PC-3 (cell line): ENCODE measurements around the gene CDH4. TPM values are rescaled to one million over a fixed set of nuclear protein-coding genes. Genes with fewer than 3 reads are reported as not detected.

Experiments used
- ATAC-seq: fragments of 200-7000 bp; cut with Tn5 transposase; 2 replicates; pipeline ENCODE4 v1.9.1; 2020; ENCODE audit warnings: mild to moderate bottlenecking, moderate library complexity
- BruUV-seq: library from RNA; stranded (reverse); fragments of 400-500 nt; replicated peaks from 2 replicates; lab custom pipeline; 2021; lab: Mats Ljungman, UMichigan
- CTCF ChIA-PET: fragments of 300-600 bp; sonication (Branson Sonifier 250); formaldehyde crosslinking; loops from one replicate; lab custom pipeline; 2022; ENCODE audit warnings: antibody characterized with exemption; lab: Charles Lee
- POLR2A ChIA-PET: fragments of 300-600 bp; sonication (Branson Sonifier 250); formaldehyde crosslinking; loops from one replicate; lab custom pipeline; 2022; ENCODE audit warnings: antibody characterized with exemption; ENCODE audit not compliant: unreplicated experiment; lab: Charles Lee
- DNase-seq: peaks from one replicate; pipeline ENCODE4 v3.0.0-alpha.2; 2015
- H2AFZ ChIP-seq: fragments of 300-600 bp; sonication (generic); 2 replicates; pipeline ENCODE4 v1.6.0; 2016; ENCODE audit warnings: antibody characterized with exemption, low read length
- H3F3A ChIP-seq: fragments of 300-600 bp; sonication (generic); one replicate; pipeline ENCODE4 v1.6.0; 2017; ENCODE audit warnings: antibody characterized with exemption, low read length, control low read depth, mild to moderate bottlenecking; ENCODE audit not compliant: unreplicated experiment
- H3K27ac ChIP-seq: fragments of 300-600 bp; sonication (generic); 2 replicates; pipeline ENCODE4 v1.5.1; 2016; ENCODE audit warnings: mild to moderate bottlenecking, low read length
- H3K27me3 ChIP-seq: fragments of 300-600 bp; sonication (generic); 2 replicates; pipeline ENCODE4 v1.6.1; 2016; ENCODE audit warnings: low read length, mixed read lengths
- H3K36me3 ChIP-seq: fragments of 300-600 bp; sonication (generic); 2 replicates; pipeline ENCODE4 v1.6.1; 2016; ENCODE audit warnings: low read depth, mixed run types, low read length, mixed read lengths
- H3K4me1 ChIP-seq: fragments of 300-600 bp; sonication (generic); 2 replicates; pipeline ENCODE4 v1.5.1; 2016; ENCODE audit warnings: low read length; ENCODE audit not compliant: insufficient read depth
- H3K4me2 ChIP-seq: fragments of 300-600 bp; sonication (generic); 2 replicates; pipeline ENCODE4 v1.6.0; 2016; ENCODE audit warnings: low read length
- H3K4me3 ChIP-seq: fragments of 300-600 bp; sonication (generic); 2 replicates; pipeline ENCODE4 v1.5.1; 2016; ENCODE audit warnings: mild to moderate bottlenecking, low read length, mixed read lengths
- H3K79me2 ChIP-seq: fragments of 300-600 bp; sonication (generic); 2 replicates; pipeline ENCODE4 v1.6.1; 2017; ENCODE audit warnings: low read length, mixed read lengths
- H3K9ac ChIP-seq: fragments of 300-600 bp; sonication (generic); 2 replicates; pipeline ENCODE4 v1.6.0; 2016; ENCODE audit warnings: mild to moderate bottlenecking, low read length
- H3K9me2 ChIP-seq: fragments of 300-600 bp; sonication (generic); replicated peaks from 2 replicates; pipeline ENCODE4 v1.6.1; 2016; ENCODE audit warnings: mixed run types, low read length, mixed read lengths
- H3K9me3 ChIP-seq: fragments of 300-600 bp; sonication (generic); 2 replicates; pipeline ENCODE4 v1.6.1; 2016; ENCODE audit warnings: low read length, mixed read lengths
- H4K20me1 ChIP-seq: fragments of 300-600 bp; sonication (generic); 2 replicates; pipeline ENCODE4 v1.6.1; 2016; ENCODE audit warnings: low read length, mixed read lengths
- EZH2 ChIP-seq: fragments of 300-600 bp; sonication (generic); IDR thresholded peaks from one replicate; pipeline ENCODE4 v1.6.1; 2017; ENCODE audit warnings: antibody characterized with exemption, mild to moderate bottlenecking, low read length; ENCODE audit not compliant: unreplicated experiment
- EZH2phosphoT487 ChIP-seq: fragments of 300-600 bp; sonication (generic); IDR thresholded peaks from 2 replicates; pipeline ENCODE4 v1.6.1; 2018; ENCODE audit warnings: mild to moderate bottlenecking, antibody characterized with exemption, low read length, borderline replicate concordance
- intact Hi-C: fragments of 100-400 bp; cut with micrococcal nuclease; formaldehyde crosslinking; loops from 2 replicates; pipeline ENCODE4 v1.9.0; 2023
- total RNA-seq: library from RNA; depleted of rRNA; stranded (reverse); fragments of >200 nt; gene quantifications from 2 replicates; pipeline ENCODE4 v1.2.3, GENCODE V29; 2014
- TF ChIP-seq, protein P1 (sequence below): fragments of 300-600 bp; sonication (generic); conservative IDR thresholded peaks from 2 replicates; pipeline ENCODE4 v1.5.1; 2017; ENCODE audit warnings: antibody characterized with exemption, low read depth, mild to moderate bottlenecking, low read length

Gene CDH4
- total RNA-seq, 1 experiment from 2014 or later: not detected

DNA sequence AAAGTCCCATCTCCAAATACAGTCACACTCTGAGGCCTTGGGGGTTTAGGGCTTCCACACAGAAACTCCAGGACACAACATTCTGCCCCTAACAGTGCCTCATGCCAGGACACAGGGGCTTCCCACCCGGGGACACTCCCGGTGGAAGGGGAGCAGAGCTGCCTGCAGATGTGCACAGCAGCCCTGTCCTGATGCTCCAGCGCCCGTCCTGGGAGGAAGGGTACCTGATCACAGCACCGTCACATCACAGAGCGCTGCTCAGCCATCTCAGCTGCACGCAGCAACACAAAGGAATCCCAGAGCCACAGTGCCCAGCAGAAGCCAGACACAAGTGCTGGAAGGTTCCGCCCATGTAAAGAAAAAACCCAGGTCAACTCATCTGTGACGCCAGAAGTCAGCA, 657.0 kb downstream of the CDH4 start:
- Histone ChIP-seq H3K4me3 (no peak overlapping the region), H3K79me2 (no peaks in the 10 kb centered on the region), H3K4me1 (no peaks in the 10 kb centered on the region), H3K9ac (no peak overlapping the region), H3F3A (no peaks in the 10 kb centered on the region), H3K9me3 (peaks cover 7% of the 10 kb centered on the region; the same call in 1 of the 2 replicates), H2AFZ (no peak overlapping the region), H3K4me2 (no peak overlapping the region), H3K27me3 (peaks cover 84% of the 10 kb centered on the region), H3K36me3 (no peaks in the 10 kb centered on the region), H4K20me1 (no peaks in the 10 kb centered on the region), H3K27ac (no peak overlapping the region), H3K9me2 (no peaks in the 10 kb centered on the region)
- intact Hi-C loops: no loop called here
- TF ChIP-seq EZH2: no peak
- TF ChIP-seq, protein P1, sequence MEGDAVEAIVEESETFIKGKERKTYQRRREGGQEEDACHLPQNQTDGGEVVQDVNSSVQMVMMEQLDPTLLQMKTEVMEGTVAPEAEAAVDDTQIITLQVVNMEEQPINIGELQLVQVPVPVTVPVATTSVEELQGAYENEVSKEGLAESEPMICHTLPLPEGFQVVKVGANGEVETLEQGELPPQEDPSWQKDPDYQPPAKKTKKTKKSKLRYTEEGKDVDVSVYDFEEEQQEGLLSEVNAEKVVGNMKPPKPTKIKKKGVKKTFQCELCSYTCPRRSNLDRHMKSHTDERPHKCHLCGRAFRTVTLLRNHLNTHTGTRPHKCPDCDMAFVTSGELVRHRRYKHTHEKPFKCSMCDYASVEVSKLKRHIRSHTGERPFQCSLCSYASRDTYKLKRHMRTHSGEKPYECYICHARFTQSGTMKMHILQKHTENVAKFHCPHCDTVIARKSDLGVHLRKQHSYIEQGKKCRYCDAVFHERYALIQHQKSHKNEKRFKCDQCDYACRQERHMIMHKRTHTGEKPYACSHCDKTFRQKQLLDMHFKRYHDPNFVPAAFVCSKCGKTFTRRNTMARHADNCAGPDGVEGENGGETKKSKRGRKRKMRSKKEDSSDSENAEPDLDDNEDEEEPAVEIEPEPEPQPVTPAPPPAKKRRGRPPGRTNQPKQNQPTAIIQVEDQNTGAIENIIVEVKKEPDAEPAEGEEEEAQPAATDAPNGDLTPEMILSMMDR: no peak
- POLR2A ChIA-PET: no interaction called here
- ATAC-seq (no peak), DNase-seq (no peak)
- CTCF ChIA-PET: no interaction called here
- BruUV-seq: no TSS peak

DNA sequence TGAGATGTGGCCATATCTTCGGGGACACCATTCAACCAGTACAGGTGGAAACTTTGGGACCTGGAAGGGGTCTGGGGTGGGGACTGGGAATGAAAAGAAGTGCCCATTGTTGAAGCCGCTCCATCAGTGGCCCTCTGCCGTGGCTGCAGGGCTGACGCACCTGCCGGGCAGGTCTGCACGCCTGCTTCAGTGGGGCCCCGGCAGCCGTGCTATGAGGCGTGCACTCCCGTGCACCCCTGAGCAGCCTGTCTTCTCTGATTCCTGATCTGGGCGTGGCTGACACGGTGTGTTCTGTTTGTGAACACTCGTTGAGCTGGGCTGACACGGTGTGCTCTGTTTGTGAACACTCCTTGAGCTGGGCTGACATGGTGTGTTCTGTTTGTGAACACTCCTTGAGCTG, 657.8 kb downstream of the CDH4 start:
- no peaks in the 10 kb centered on the region for H3K4me1 ChIP-seq
- H3K4me3 ChIP-seq: no peak overlapping the region
- intact Hi-C loops: no loop called here
- H3K27ac ChIP-seq: no peak overlapping the region
- TF ChIP-seq EZH2phosphoT487: no peak
- TF ChIP-seq EZH2: no peak
- TF ChIP-seq, protein P1: no peak
- no peaks in the 10 kb centered on the region for H3F3A ChIP-seq
- ChIA-PET POLR2A (no interaction called here), CTCF (no interaction called here)
- H4K20me1 ChIP-seq: no peaks in the 10 kb centered on the region
- H3K79me2 ChIP-seq: no peaks in the 10 kb centered on the region
- no peak overlapping the region for H3K4me2 ChIP-seq
- no peaks in the 10 kb centered on the region for H3K9me2 ChIP-seq
- DNase-seq (no peak), ATAC-seq (no peak)
- H3K9me3 ChIP-seq: peaks cover 7% of the 10 kb centered on the region; the same call in 1 of the 2 replicates
- peaks cover 90% of the 10 kb centered on the region for H3K27me3 ChIP-seq
- H3K36me3 ChIP-seq: no peaks in the 10 kb centered on the region
- no peak overlapping the region for H2AFZ ChIP-seq
- no peak overlapping the region for H3K9ac ChIP-seq
- no TSS peak for BruUV-seq

DNA sequence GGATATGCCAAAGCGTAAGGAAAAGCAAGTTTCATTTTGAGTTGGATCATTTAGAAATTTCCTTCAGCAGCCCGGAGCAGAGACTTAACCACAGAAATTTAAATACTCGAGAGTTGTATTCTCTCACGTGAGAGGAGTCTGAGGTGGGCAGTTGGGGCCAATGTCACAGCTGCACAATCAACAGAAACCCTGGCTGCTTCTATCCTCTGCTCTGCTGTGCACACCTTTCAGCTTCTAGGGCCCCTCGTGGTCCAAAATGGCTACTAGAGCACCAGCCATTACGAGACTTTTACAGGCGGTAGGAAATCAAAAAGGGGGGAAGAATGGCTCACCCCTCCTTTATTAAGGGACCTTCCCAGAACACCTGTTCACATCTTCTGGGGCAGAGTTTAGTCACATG, 659.8 kb downstream of the CDH4 start:
- no peak overlapping the region for H3K9ac ChIP-seq
- H4K20me1 ChIP-seq: no peaks in the 10 kb centered on the region
- H3K27ac ChIP-seq: no peak overlapping the region
- H3K79me2 ChIP-seq: no peaks in the 10 kb centered on the region
- H3F3A ChIP-seq: no peaks in the 10 kb centered on the region
- DNase-seq: no peak
- no peak overlapping the region for H2AFZ ChIP-seq
- no peak overlapping the region for H3K4me2 ChIP-seq
- H3K4me3 ChIP-seq: no peak overlapping the region
- no peaks in the 10 kb centered on the region for H3K36me3 ChIP-seq
- POLR2A ChIA-PET: no interaction called here
- H3K9me3 ChIP-seq: peaks cover 7% of the 10 kb centered on the region; the same call in 1 of the 2 replicates
- intact Hi-C loops: no loop called here
- peaks cover 93% of the 10 kb centered on the region for H3K27me3 ChIP-seq
- no peaks in the 10 kb centered on the region for H3K9me2 ChIP-seq
- no TSS peak for BruUV-seq
- no peaks in the 10 kb centered on the region for H3K4me1 ChIP-seq
- CTCF ChIA-PET: interaction anchor here (0.7 kb wide), 1 partner anchor 40 kb away, joined by 3 read pairs; no protein-coding TSS in a partner anchor
- no peak for ATAC-seq
- TF ChIP-seq, protein P1: no peak
- TF ChIP-seq EZH2 (no peak), EZH2phosphoT487 (no peak)
